H1 (cell line): ENCODE results near the gene IGSF5. TPM values are rescaled to one million over a fixed set of nuclear protein-coding genes. Genes with fewer than 3 reads are reported as not detected.

Experiments used
- CTBP2 ChIP-seq: IDR thresholded peaks from 2 replicates; pipeline ENCODE4 v1.7.0; 2011; ENCODE audit warnings: borderline replicate concordance, mild to moderate bottlenecking, moderate library complexity, mixed read lengths, low read length; ENCODE audit not compliant: insufficient read depth, insufficient read length
- SUZ12 ChIP-seq: fragments of 200-600 bp; sonication (generic); IDR thresholded peaks from 2 replicates; pipeline ENCODE4 v1.6.1; 2012; ENCODE audit warnings: mild to moderate bottlenecking, inconsistent platforms, low read length, moderate library complexity, mixed read lengths
- ZNF274 ChIP-seq: IDR thresholded peaks from 2 replicates; pipeline ENCODE4 v1.7.0; 2012; ENCODE audit warnings: low read length, borderline replicate concordance; ENCODE audit errors: extremely low read depth
- polyA plus RNA-seq, 7 experiments: library from polyadenylated mRNA; depleted of rRNA in 3 of 7; stranded (reverse) in 5 of 7; unstranded in 2 of 7; fragments of >200 nt in 5 of 7; fragments of 200-250 nt in 2 of 7; gene quantifications; 1 replicate in 5 of 7; 2 replicates in 1 of 7; 4 replicates in 1 of 7; pipeline versions ENCODE4 v1.2.1 to v1.2.3, GENCODE V29; 2011 to 2013; ENCODE audit warnings: missing spikeins in 2 of 7, mixed read lengths in 2 of 7
- total RNA-seq: library from RNA; stranded (reverse); fragmentation: NEBNext Ultra II Directional; extraction: Animal tissue kit (Norgen Biotek cat#: 25700); gene quantifications from 2 replicates; pipeline ENCODE4 v1.2.1, GENCODE V29; 2021

Gene IGSF5
- total and polyA plus RNA-seq, 2 of the 8 experiments (the other 6 are each of a cell fraction or from before 2014, with no cell fraction given) = 4.4 to 5.4 TPM

DNA sequence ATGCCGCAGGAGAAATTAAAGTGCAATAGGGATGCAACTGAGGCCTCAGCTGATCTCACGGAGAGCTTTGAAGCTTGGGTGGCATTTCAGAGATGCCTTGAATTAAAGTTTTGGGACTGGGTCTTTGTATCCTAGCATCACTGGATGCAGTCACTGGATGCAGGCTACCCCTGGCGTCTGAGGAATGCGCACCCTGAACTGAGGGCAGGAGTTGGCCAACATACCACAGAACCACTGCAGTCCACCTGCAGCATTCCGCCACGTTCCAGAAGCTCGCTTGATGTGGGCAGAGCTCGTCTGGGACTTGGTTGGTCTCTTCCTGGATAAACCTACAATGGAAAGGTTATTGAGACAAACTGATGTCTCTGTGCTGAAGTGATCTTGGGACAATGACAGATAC is 34.1 kb upstream of the IGSF5 start (continued):
- TF ChIP-seq CTBP2 (no peak), SUZ12 (no peak), ZNF274 (no peak)
